NCI-H1694 treated with DMSO at 0.1 percent for 48 hours (cell line): ENCODE data around the gene MSL1.

Source experiments
- DNase-seq: peaks from one replicate; lab custom pipeline; 2025; lab: John Stamatoyannopoulos, UW

MSL1 gene

GRCh38 chr17:40105861-40106759 is 15.7 kb upstream of the MSL1 start:
- DNase-seq, result no peak

GRCh38 chr17:40106760-40107521 is 14.8 kb upstream of the MSL1 start:
- no peak for DNase-seq

DNA sequence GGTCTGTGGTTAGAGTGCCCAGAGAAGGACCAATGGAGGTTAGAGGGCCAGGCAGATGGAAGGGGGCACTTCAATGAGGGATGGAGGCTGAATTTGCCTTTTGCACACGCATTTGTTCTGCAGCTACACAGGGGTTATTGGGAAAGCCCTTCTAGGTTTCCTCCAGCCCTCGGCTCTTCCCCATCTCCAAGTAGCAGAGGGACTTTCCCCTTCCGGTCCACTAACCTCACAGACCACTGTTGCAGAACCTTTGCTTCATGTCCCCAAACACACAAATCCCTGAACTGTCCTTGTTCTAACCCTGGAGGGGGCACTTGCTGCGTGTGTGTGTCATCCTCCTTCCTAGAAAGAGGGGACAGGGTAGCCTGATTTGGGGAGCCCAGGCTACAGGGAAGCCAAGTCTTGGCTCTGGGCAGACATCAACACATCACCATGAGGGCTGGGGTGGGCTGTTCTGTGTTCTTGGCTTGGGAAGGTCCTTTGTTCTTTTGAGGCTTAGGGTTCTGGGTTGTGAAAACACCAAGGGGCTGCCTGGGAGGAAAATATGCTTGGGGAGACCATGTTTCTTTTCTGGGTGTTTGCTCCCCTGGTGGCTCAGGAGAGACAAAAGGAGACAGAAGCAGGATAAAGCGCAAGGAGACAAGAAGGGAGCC is 14.1 kb upstream of the MSL1 start:
- DNase-seq, result no peak

DNA sequence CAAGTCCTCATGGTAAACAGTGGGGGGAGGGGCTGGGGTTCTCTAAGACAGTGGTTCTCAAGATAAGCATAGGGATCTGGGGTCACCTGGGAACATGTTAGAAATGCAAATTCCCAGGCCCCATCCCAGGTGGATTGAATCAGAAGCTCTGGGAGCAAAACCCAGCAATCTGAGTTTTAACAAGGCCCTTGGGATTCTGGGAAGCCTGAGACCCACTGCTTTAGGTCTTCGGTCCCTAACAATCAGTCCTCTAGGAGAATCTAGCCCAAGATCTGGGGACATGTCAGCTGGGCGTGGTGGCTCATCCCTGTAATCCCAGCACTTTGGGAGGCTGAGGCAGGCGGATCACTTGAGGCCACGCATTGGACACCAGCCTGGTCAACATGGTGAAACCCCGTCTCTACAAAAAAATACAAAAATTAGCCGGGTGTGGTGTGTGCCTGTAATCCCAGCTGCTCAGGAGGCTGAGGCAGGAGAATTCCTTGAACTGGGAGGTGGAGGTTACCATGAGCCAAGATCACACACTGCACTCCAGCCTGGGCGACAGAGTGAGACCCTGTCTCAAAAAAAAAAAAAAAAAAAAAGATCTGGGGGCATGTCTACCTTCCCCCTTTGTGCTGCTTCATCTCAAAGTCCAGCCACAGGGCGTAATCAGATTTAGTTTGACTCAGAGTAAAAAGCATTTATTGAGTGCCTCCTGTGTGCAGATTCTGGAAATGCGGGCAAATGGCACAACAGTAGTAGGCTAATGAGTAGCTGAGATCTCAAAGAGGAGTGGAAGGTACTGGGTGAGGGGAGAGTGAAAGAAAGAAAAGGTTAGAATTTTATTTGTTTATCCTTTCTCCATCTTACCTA is 12.6 kb upstream of the MSL1 start:
- DNase-seq, result no peak

- no peak for DNase-seq
Observed at GRCh38 chr17:40110026-40110845, 11.5 kb upstream of the MSL1 start.

DNA sequence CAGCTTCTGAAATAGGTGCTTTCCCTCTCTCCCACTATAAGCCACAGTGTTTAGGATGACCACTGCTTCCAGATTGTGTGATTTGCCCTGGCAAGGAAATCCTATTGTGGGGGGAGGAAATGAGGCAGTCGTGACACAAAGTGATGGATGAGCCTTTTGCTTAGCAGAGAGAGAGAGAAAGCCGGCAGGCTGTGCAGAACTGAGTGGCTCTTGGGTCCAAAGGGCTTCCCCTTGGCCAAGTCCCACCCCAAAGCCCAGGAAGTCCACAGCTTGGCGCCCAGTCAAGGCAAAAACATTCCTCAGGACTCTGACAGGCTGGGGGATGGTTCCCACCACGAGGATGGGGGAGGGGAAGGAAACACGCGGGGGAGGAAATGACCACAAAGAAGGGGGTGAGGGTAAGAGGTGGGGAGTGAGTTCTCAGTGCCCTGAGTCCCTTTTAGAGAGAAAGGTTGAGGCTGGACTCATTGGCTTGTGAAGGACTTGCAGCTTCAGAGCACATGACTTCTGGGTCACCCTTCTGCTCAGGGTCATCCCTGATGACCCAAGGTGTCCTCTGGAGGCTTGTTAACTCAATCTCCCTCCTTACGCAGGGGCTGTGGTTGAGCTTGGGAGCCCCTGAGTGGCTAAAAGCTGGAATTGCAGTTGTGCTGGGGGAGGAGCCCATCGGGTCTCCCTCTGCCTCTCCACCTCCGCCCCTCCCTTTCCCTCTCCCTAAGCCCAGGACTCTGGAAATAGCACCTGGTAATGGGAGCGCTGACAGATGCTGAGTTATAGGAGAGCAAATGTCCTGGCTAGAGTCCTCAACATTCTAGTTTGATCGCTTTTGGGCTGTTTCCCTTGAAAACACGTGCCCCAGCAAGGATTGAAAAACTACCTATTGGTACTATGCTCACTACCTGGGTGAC is 10.3 kb upstream of the MSL1 start:
- DNase-seq, result peak; percentile 93

- DNase-seq, result no peak
Observed at GRCh38 chr17:40112191-40112711, 9.5 kb upstream of the MSL1 start.

- no peak for DNase-seq
Observed at GRCh38 chr17:40112718-40113109, 9.1 kb upstream of the MSL1 start.

GRCh38 chr17:40113110-40113906 is 8.5 kb upstream of the MSL1 start:
- DNase-seq, result peak; percentile 98

GRCh38 chr17:40113907-40114245 is 7.9 kb upstream of the MSL1 start:
- DNase-seq, result no peak

GRCh38 chr17:40115101-40115436 is 6.7 kb upstream of the MSL1 start:
- no peak for DNase-seq

DNA sequence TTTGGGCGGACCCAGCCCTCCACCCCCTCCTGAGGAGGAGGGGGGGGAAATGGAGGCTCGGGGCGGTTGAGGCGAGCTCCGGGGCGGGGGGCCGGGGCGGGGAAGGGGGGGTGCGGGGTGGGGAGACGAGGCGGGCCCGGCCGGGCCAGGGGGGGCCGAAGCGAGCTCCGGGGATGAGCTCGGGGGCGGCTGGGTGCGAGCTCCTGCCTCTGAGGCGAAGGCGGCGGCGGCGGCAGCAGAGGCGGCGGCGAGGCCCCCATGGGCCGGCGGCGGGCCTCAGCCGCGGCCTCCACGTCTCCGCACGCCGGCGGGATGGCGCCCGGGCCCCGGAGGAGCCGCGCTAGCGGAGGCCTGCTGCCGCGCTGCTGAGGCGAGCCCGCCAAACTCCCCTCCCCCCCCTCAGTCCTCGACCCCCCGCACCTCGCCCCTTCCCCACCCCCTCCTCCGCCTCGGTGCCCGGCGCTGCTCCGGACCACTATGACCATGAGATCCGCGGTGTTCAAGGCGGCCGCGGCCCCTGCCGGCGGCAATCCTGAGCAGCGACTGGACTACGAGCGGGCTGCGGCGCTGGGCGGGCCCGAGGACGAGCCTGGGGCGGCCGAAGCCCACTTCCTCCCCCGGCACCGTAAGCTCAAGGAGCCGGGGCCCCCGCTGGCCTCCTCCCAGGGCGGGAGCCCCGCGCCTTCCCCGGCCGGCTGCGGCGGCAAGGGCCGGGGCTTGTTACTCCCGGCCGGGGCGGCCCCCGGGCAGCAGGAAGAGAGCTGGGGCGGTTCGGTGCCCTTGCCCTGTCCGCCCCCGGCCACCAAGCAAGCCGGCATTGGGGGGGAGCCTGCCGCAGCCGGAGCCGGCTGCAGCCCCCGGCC is 596 bp downstream of the MSL1 start:
- no peak for DNase-seq

DNA sequence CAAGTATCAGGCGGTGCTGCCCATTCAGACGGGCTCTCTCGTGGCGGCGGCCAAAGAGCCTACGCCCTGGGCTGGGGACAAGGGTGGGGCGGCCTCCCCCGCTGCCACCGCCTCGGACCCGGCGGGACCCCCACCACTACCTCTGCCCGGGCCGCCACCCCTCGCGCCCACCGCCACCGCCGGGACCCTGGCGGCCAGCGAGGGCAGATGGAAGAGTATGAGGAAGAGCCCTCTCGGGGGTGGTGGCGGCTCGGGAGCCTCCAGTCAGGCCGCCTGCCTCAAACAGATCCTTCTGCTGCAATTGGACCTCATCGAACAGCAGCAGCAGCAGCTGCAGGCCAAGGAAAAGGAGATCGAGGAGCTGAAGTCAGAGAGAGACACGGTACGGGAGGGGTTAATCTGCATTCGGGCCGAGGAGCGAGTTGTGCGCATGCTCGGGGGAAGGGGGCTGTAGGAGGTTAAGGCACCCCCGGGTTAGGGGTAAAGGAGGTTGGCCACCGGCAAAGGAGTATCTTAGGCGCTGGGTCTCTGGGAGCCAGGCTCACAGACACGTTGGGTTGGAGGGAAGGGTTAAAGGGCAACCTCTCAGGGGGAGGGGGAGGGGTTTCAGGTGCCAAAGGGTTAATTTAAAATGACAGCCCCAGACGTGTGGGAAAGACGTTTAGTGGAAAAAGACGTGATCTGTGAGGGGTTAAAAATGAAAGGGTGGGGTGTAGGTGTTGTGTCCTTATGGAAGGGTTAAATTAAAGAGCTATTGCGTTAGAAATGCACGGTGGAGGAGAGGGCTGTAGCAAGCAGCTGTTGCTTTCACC is 1.4 kb downstream of the MSL1 start:
- peak; percentile 45 for DNase-seq

- DNase-seq, result no peak
Observed at GRCh38 chr17:40123811-40124114, 2.0 kb downstream of the MSL1 start.

DNA sequence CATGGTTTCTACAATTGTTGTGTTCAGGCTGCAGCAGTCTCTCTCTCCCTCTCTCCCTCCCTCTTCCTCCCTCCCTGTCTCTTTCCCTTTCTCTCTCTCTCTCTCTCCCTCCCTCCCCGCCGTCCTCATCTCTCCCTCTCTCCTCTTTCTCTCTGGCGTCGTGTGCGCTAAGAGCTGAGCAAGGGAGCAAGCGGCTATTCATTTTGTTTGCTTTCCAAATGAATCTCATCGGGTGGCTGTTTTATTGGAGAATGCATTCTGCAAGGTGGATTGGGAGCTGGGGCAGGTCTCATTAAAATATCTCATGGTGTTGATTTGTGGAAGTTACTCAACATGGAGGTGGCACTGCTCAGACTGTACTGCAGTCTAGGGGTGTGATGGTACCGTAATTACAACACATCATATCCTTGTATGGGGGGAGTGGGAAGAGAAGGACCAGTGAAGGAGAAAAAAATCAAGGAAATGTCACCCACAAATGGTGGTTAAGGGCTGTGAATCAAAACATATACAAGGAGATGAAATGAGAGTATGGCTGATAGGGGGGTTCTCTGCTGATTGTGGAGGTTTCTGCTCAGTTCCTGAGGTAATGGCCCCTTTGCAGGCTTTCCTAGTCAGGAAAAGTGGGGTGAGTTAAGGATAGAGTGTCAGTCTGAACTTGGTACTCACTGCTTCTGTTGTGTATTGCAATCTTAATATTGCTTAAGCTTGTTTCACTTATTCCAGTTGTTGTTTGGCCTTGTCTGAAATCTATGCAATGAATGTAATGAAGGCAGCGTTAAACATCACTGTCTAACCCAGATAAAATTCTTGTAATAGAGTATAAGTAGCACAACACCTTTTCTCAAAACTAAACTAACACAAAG is 2.7 kb downstream of the MSL1 start:
- DNase-seq, result no peak

DNA sequence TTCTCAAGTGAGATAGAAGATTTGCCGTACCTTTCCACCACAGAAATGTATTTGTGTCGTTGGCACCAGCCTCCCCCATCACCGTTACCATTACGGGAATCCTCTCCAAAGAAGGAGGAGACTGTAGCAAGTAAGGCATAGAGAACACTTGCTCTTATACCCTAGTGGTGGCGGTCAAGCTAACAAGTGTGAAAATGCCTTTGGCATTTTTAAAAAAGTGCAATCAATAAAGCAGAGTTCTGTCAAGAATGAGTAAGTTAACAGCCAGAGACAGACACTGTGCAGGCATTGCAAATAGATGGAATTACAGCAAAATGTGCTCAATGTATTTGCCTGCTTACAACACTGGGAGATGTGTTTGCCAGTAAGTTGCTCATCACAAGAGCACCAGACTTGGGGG is 7.7 kb downstream of the MSL1 start:
- DNase-seq, result no peak
